MM.1S (cell line): ENCODE results near the gene RNF10.

Experiments
- EZH2 ChIP-seq: fragments of 300-600 bp; sonication (generic); optimal IDR thresholded peaks from 2 replicates; pipeline ENCODE3; 2017; ENCODE audit warnings: low read depth, mild to moderate bottlenecking, antibody characterized with exemption, low read length, mixed read lengths
- TF ChIP-seq, protein P1 (sequence below): fragments of 300-600 bp; sonication (generic); IDR thresholded peaks from 2 replicates; pipeline ENCODE4 v1.5.1; 2016; ENCODE audit warnings: antibody characterized with exemption, low read length, mixed read lengths

DNA sequence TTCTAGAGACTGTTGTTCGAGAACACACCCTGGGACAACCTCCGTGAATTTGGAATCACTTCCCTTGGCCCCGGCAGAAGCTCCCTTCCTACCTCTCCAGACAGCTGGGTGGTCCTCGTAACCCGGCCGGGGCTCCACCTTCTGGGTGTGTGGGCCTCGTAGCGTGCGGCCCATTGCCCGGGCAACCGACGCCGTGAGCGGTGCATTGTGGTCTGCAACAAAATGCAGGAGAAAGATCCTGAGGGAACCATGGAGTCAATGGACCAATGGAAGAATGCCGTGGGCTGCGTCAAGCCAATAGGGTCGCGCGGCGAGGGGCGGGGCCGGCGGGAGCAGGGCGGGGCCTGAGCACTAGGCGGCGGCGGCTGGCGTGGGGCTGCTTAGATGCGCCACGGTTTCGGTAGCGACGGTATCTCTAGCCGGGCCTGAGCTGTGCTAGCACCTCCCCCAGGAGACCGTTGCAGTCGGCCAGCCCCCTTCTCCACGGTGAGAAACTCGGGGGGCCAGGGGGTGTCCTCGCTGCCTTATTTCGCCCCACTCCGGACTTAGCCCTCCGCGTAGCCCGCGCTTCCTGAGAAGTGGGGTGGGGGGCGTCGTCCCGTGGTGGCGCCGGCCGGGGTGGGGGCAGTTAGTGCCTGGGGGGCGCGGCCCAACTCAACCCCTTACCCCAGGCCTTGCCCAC, 38.3 kb upstream of the RNF10 start, which contains the start of gene DYNLL1:
- TF ChIP-seq, protein P1, sequence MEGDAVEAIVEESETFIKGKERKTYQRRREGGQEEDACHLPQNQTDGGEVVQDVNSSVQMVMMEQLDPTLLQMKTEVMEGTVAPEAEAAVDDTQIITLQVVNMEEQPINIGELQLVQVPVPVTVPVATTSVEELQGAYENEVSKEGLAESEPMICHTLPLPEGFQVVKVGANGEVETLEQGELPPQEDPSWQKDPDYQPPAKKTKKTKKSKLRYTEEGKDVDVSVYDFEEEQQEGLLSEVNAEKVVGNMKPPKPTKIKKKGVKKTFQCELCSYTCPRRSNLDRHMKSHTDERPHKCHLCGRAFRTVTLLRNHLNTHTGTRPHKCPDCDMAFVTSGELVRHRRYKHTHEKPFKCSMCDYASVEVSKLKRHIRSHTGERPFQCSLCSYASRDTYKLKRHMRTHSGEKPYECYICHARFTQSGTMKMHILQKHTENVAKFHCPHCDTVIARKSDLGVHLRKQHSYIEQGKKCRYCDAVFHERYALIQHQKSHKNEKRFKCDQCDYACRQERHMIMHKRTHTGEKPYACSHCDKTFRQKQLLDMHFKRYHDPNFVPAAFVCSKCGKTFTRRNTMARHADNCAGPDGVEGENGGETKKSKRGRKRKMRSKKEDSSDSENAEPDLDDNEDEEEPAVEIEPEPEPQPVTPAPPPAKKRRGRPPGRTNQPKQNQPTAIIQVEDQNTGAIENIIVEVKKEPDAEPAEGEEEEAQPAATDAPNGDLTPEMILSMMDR, result no peak
- no peak for TF ChIP-seq EZH2
